ENCODE results near the gene NFAM1. TPM values are rescaled to one million over a fixed set of nuclear protein-coding genes. Genes with fewer than 3 reads are reported as not detected.

The NFAM1 gene
- total and polyA plus RNA-seq, 2 of the 4 experiments (the other 2 are of a cell fraction), result not detected

DNA sequence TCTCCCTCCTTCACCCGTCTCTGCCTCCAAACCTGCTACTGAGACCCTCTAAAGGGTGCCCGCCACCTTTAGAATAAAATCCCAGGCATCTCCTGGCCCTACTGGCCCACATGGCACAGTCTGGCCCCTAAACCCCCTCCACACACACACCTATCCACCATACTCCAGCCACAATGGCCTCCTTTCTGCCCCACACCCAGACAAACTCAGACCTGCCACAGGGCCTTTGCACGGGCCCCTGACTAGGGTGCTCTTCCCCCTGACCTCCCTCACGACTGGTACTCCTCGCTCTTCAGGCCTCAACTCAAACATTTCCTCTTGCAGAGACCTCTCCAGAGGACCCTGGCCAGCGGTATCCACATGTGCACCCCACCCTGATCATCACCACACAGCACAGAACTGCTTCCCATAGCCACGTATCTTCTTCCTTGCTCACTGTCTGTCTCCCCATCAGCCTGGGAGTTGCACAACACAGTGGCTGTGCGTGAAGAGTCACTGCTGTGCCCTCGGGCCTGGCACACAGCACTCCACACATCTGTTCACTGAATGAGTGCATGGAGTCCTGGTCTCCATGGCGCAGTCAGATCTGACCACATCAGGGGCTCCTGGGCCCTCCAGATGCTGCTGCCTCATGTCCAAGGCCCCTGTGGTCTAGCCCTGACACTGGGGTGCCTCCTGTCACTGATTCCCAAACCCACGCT, 95.5 kb downstream of the NFAM1 start:
- Histone ChIP-seq H2AFZ (replicated peaks; ENCODE audit: low read length, poor library complexity) (no peak overlapping the region), H3K27me3 (ENCODE audit: control insufficient read depth, insufficient read depth, low read length) (peaks cover 16% of the 10 kb centered on the region), H2AK5ac (ENCODE audit: low read depth, low read length) (no peak overlapping the region), H3K18ac (ENCODE audit: low read depth, low read length) (no peak overlapping the region), H3K23ac (ENCODE audit: low read depth, low read length) (no peak overlapping the region), H4K91ac (ENCODE audit: insufficient read depth, low read depth, low read length) (no peak overlapping the region), H2BK20ac (ENCODE audit: low read depth, low read length) (no peak overlapping the region), H4K8ac (ENCODE audit: low read depth in 2 of 2, low read length in 2 of 2) (no peak overlapping the region), H3K9ac (ENCODE audit: low read depth, low read length) (no peak overlapping the region), H3K56ac (ENCODE audit: extremely low read depth, insufficient read depth, low read length) (no peak overlapping the region), H3K36me3 (ENCODE audit: control insufficient read depth, insufficient read depth, low read length) (no peaks in the 10 kb centered on the region), H2BK5ac (ENCODE audit: low read depth, low read length, poor library complexity, severe bottlenecking) (no peak overlapping the region), H3K14ac (replicated peaks; ENCODE audit: low read depth, low read length) (no peak overlapping the region), H4K5ac (ENCODE audit: low read depth, low read length) (no peak overlapping the region), H3K4me3 (ENCODE audit: insufficient read depth, low read depth, low read length) (no peak overlapping the region), H3K27ac (ENCODE audit: insufficient read depth, low read length) (no peak overlapping the region), H3K4me2 (ENCODE audit: low read depth, low read length) (no peak overlapping the region), H3K9me1 (ENCODE audit: insufficient read depth, low read length) (no peaks in the 10 kb centered on the region), H2BK15ac (ENCODE audit: low read depth, low read length) (no peak overlapping the region), H4K20me1 (ENCODE audit: insufficient read depth, low read length) (0 out of 2 replicates have a peak, but pooled peaks cover 8% of the 10 kb centered on the region), H3K4me1 (ENCODE audit: control insufficient read depth, insufficient read depth, low read length) (no peaks in the 10 kb centered on the region), H3K4ac (ENCODE audit: low read depth, low read length) (no peak overlapping the region), H2BK120ac (ENCODE audit: low read depth, low read length) (no peak overlapping the region), H3K9me3 (ENCODE audit: control insufficient read depth, insufficient read depth, low read length) (no peaks in the 10 kb centered on the region), H2AK9ac (replicated peaks; ENCODE audit: low read depth, low read length, poor library complexity) (no peak overlapping the region), H3K79me1 (ENCODE audit: low read depth in 1 of 2, low read length in 2 of 2) (no peaks in the 10 kb centered on the region)
- in situ Hi-C loops (cut with MboI; ENCODE audit: low sequenced_read_pairs), result no loop called here
- no TSS peak for BruUV-seq (replicated peaks)
- WGBS, 2 experiments (ENCODE audit: extremely low coverage in 2 of 2, insufficient read length in 1 of 2), result 80% methylated on average over 9 of the region's 11 CpGs; no CpG with 5 or more reads in 1 of the 2 experiments
- ChIA-PET CTCF (no interaction called here), POLR2A (ENCODE audit: unreplicated experiment) (no interaction called here)
- TF ChIP-seq MXI1 (IDR thresholded peaks at IDR 0.05; ENCODE audit: borderline replicate concordance, low read depth, low read length), result no peak
- TF ChIP-seq CHD1 (IDR thresholded peaks at IDR 0.05; ENCODE audit: low read depth, low read length), result no peak
- TF ChIP-seq CEBPB (IDR thresholded peaks at IDR 0.05; ENCODE audit: low read depth, low read length), result peak; percentile 69
- TF ChIP-seq, protein P1, sequence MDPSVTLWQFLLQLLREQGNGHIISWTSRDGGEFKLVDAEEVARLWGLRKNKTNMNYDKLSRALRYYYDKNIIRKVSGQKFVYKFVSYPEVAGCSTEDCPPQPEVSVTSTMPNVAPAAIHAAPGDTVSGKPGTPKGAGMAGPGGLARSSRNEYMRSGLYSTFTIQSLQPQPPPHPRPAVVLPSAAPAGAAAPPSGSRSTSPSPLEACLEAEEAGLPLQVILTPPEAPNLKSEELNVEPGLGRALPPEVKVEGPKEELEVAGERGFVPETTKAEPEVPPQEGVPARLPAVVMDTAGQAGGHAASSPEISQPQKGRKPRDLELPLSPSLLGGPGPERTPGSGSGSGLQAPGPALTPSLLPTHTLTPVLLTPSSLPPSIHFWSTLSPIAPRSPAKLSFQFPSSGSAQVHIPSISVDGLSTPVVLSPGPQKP (IDR thresholded peaks at IDR 0.05; ENCODE audit: borderline replicate concordance, low read depth, low read length), result no peak
- no peak for TF ChIP-seq BHLHE40 (IDR thresholded peaks at IDR 0.05; ENCODE audit: low read depth, low read length)
- intact Hi-C loops (cut with micrococcal nuclease), result no loop called here
- DNase-seq (no peak), ATAC-seq (ENCODE audit: low read depth) (no peak)
- dilution Hi-C loops (cut with HindIII; ENCODE audit: low sequenced_read_pairs, unreplicated experiment), result no loop called here

All from IMR-90 (cell line).